Liver (tissue), 9 donors: ENCODE data around the gene TMPRSS3. TPM values are rescaled to one million over a fixed set of nuclear protein-coding genes. Genes with fewer than 3 reads are reported as not detected.

Source experiments
- DNase-seq: peaks from one replicate; pipeline ENCODE4 v3.0.0-alpha.2; 2017; ENCODE audit warnings: low spot score
- H3K27ac ChIP-seq, 2 donors: one replicate each; pipeline ENCODE4 v1.7.0; 2013; ENCODE audit warnings: inconsistent platforms in 2 of 2, low read length in 2 of 2, control low read depth in 1 of 2, low read depth in 1 of 2, mild to moderate bottlenecking in 1 of 2
- H3K27me3 ChIP-seq, 4 donors: one replicate each; pipeline versions ENCODE4 v1.6.1 to v1.7.0; 2013; ENCODE audit warnings: low read length in 3 of 4, inconsistent platforms in 1 of 4, mild to moderate bottlenecking in 1 of 4, moderate library complexity in 1 of 4; ENCODE audit not compliant: control insufficient read depth in 4 of 4, insufficient read depth in 4 of 4
- H3K36me3 ChIP-seq, 4 donors: one replicate each; pipeline versions ENCODE4 v1.6.1 to v1.7.0; 2013; ENCODE audit warnings: low read length in 3 of 4, mild to moderate bottlenecking in 3 of 4, low read depth in 1 of 4, moderate library complexity in 1 of 4; ENCODE audit not compliant: control insufficient read depth in 4 of 4, insufficient read depth in 3 of 4
- H3K4me1 ChIP-seq, 4 donors: one replicate each; pipeline versions ENCODE4 v1.6.1 to v1.7.0; 2013; ENCODE audit warnings: low read length in 3 of 4, mild to moderate bottlenecking in 3 of 4, moderate library complexity in 1 of 4; ENCODE audit not compliant: control insufficient read depth in 4 of 4, insufficient read depth in 4 of 4
- H3K4me3 ChIP-seq, 3 donors: one replicate each; pipeline versions ENCODE4 v1.6.1 to v1.7.0; 2013; ENCODE audit warnings: low read length in 3 of 3, control low read depth in 1 of 3, low read depth in 1 of 3, mild to moderate bottlenecking in 1 of 3
- H3K9ac ChIP-seq, 2 donors: one replicate each; pipeline ENCODE4 v1.7.0; 2013; ENCODE audit warnings: low read length in 2 of 2, mild to moderate bottlenecking in 2 of 2, moderate library complexity in 2 of 2, control low read depth in 1 of 2, low read depth in 1 of 2
- H3K9me3 ChIP-seq, 4 donors: one replicate each; pipeline versions ENCODE4 v1.6.1 to v1.7.0; 2013; ENCODE audit warnings: low read length in 3 of 4; ENCODE audit not compliant: control insufficient read depth in 4 of 4
- FOXA2 ChIP-seq: IDR thresholded peaks from 2 replicates; pipeline ENCODE4 v1.6.1; 2016; ENCODE audit warnings: antibody characterized with exemption
- HNF4A ChIP-seq, 2 donors: conservative IDR thresholded peaks; 2 replicates each; pipeline ENCODE4 v1.6.1; 2016; ENCODE audit warnings: antibody characterized with exemption in 2 of 2, mild to moderate bottlenecking in 2 of 2
- HNF4G ChIP-seq: IDR thresholded peaks from 2 replicates; pipeline ENCODE4 v1.6.1; 2016; ENCODE audit warnings: antibody characterized with exemption
- NR2F2 ChIP-seq: IDR thresholded peaks from 2 replicates; pipeline ENCODE4 v1.6.1; 2016; ENCODE audit warnings: antibody characterized with exemption
- SP1 ChIP-seq: IDR thresholded peaks from 2 replicates; pipeline ENCODE4 v1.6.1; 2018; ENCODE audit warnings: antibody characterized with exemption, mild to moderate bottlenecking
- TAF1 ChIP-seq: conservative IDR thresholded peaks from 2 replicates; pipeline ENCODE4 v1.6.1; 2016; ENCODE audit warnings: antibody characterized with exemption, mild to moderate bottlenecking
- YY1 ChIP-seq: IDR thresholded peaks from 2 replicates; pipeline ENCODE4 v1.6.1; 2016; ENCODE audit warnings: antibody characterized with exemption, mild to moderate bottlenecking
- ZBTB33 ChIP-seq: IDR thresholded peaks from 2 replicates; pipeline ENCODE4 v1.6.1; 2016; ENCODE audit warnings: antibody characterized with exemption
- WGBS: extraction: QIAGEN DNeasy Blood & Tissue Kit; methylation state at CpG from one replicate; pipeline ENCODE4 v1.1.7; 2013; 5-methylcytosine and 5-hydroxymethylcytosine counted together
- polyA plus RNA-seq, 2 donors: library from polyadenylated mRNA; stranded (reverse) in 1 of 2; unstranded in 1 of 2; fragments of 200-250 nt in 1 of 2; fragments of >200 nt in 1 of 2; fragmentation: Nextera tagmentation in 1 of 2; extraction: Ambion mirVana in 1 of 2; gene quantifications; one replicate each; pipeline versions ENCODE4 v1.2.1 to v1.2.3, GENCODE V29; 2013 to 2015
- total RNA-seq, 2 donors: library from RNA; depleted of rRNA; stranded (reverse); fragments of >200 nt; gene quantifications; one replicate each; pipeline ENCODE4 v1.2.3, GENCODE V29; 2014
- TF ChIP-seq, protein P1 (sequence below): IDR thresholded peaks from 2 replicates; pipeline ENCODE4 v1.6.1; 2016; ENCODE audit warnings: antibody characterized with exemption
- TF ChIP-seq, protein P2 (sequence below): fragments of 150-350 bp; IDR thresholded peaks from 2 replicates; pipeline ENCODE4 v1.5.1; 2017; ENCODE audit warnings: improper control_type of control experiment, low read depth, low read length; ENCODE audit not compliant: missing input control
- donor health status: healthy.
- donor health status: healthy.
- donor health status: healthy.
- donor health status: healthy.
- donor health status: healthy.

TMPRSS3 gene
- total and polyA plus RNA-seq, 4 donors, result 0.25 to 0.50 TPM; not detected in 2

GRCh38 chr21:42351626-42352440 is 44.0 kb downstream of the TMPRSS3 start:
- peaks cover 0 to 9% (median 0%) of the 10 kb centered on the region in 4 donors for H3K27me3 ChIP-seq
- DNase-seq, result no peak
- 76% methylated on average over 11 of the region's 11 CpGs for WGBS
- no peaks in the 10 kb centered on the region for H3K4me1 ChIP-seq
- no peak overlapping the region for H3K4me3 ChIP-seq
- H3K9ac ChIP-seq, result no peak overlapping the region
- TF ChIP-seq SP1, result no peak
- TF ChIP-seq, protein P1, sequence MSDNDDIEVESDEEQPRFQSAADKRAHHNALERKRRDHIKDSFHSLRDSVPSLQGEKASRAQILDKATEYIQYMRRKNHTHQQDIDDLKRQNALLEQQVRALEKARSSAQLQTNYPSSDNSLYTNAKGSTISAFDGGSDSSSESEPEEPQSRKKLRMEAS, result no peak
- no peak for TF ChIP-seq NR2F2
- peaks cover 0 to 1% (median 0%) of the 10 kb centered on the region in 4 donors for H3K9me3 ChIP-seq
- H3K27ac ChIP-seq, result no peak overlapping the region
- no peaks in the 10 kb centered on the region for H3K36me3 ChIP-seq

DNA sequence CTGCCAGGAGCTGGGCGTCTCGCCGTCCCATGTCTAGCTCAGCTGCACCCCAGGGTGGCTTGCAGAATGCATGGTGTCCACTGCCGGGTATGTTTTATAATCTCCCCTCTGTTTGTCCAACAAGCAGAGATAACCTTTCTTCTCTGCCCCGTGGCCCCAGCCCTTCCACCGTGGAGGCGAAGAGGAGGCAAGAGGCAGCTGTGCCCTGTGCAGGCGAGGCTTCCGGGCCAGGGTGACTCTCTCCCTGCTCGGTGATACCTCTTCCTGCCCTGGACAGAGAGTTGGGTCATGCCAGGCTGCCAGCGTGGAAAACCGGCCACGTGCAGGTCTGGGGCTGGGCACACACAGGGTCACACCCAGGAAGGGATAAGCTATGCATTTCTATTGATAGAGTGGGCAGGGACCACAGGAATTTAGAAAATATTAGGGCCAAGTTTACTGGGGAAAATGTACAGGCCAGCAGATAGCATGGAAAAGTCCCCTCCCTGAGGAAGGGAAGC is 44.9 kb downstream of the TMPRSS3 start, which contains the start of gene TFF2:
Gene TFF2, minus strand, starts transcription at position 68 of the 500 bp plus-strand sequence. Its CDS starts 37 bp downstream, at position 31.
- Histone ChIP-seq H3K36me3 (no peaks in the 10 kb centered on the region), H3K4me1 (no peaks in the 10 kb centered on the region), H3K27me3 (peaks cover 0 to 9% (median 0%) of the 10 kb centered on the region in 4 donors), H3K27ac (no peak within 1 kb of the TSS), H3K4me3 (no peak within 1 kb of the TSS), H3K9me3 (no peaks in the 10 kb centered on the region), H3K9ac (no peak within 1 kb of the TSS)
- 49% methylated on average over 13 of the region's 13 CpGs for WGBS
- no peak for DNase-seq
- TF ChIP-seq HNF4A (conservative IDR thresholded peaks at IDR 0.05) (no peak), NR2F2 (no peak)
- TF ChIP-seq, protein P1, result no peak
- TF ChIP-seq, protein P2, sequence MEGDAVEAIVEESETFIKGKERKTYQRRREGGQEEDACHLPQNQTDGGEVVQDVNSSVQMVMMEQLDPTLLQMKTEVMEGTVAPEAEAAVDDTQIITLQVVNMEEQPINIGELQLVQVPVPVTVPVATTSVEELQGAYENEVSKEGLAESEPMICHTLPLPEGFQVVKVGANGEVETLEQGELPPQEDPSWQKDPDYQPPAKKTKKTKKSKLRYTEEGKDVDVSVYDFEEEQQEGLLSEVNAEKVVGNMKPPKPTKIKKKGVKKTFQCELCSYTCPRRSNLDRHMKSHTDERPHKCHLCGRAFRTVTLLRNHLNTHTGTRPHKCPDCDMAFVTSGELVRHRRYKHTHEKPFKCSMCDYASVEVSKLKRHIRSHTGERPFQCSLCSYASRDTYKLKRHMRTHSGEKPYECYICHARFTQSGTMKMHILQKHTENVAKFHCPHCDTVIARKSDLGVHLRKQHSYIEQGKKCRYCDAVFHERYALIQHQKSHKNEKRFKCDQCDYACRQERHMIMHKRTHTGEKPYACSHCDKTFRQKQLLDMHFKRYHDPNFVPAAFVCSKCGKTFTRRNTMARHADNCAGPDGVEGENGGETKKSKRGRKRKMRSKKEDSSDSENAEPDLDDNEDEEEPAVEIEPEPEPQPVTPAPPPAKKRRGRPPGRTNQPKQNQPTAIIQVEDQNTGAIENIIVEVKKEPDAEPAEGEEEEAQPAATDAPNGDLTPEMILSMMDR, result no peak

DNA sequence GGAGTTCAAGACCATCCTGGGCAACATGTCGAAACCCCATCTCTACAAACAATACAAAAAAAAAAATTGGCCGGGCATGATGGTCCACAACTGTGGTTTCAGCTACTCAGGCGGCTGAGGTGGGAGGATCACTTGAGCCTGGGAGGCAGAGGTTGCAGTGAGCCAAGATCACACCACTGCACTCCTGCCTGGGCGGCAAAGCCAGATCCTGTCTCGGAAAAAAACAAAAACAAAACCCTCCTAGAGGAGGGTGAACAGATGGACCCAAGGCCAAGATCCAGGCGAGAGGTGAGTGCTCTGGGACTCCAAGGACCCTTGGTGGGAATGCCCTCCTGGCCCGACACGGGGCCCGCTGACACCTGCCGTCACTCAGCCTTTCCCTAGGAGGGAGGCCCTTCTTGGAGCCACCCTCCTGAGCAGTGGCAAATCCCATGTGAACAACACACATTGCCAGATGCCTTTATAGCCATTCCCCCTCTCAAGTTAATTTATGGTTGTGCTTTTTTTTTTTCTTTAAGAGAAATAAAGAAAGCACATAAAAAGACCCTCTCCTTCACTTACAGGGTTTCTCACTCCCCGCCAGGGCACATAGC is 45.4 kb downstream of the TMPRSS3 start:
- H3K36me3 ChIP-seq, result no peaks in the 10 kb centered on the region
- no peaks in the 10 kb centered on the region for H3K4me1 ChIP-seq
- H3K27me3 ChIP-seq, result peaks cover 0 to 9% (median 0%) of the 10 kb centered on the region in 4 donors
- H3K9me3 ChIP-seq, result no peaks in the 10 kb centered on the region
- 70% methylated on average over 11 of the region's 11 CpGs for WGBS
- H3K4me3 ChIP-seq, result no peak overlapping the region
- DNase-seq, result no peak
- no peak overlapping the region for H3K27ac ChIP-seq
- no peak overlapping the region for H3K9ac ChIP-seq
- TF ChIP-seq TAF1, result no peak
- TF ChIP-seq, protein P1, result no peak
- no peak for TF ChIP-seq YY1
- TF ChIP-seq HNF4G, result no peak
- TF ChIP-seq FOXA2, result no peak
- TF ChIP-seq NR2F2, result no peak
- TF ChIP-seq ZBTB33, result no peak
